Activated CD8-positive, alpha-beta T cell treated with anti-CD3 and anti-CD28 coated beads for 36 hours (primary cell): ENCODE measurements around the gene PRDX1. TPM values are rescaled to one million over a fixed set of nuclear protein-coding genes. Genes with fewer than 3 reads are reported as not detected.
"Not testable (repeated sequence)": the region's sequence is repeated elsewhere in the genome, so short reads cannot be mapped to it uniquely, and the experiment has no call there.

Source experiments
- ATAC-seq: fragments of 200-7000 bp; cut with Tn5 transposase; one replicate; pipeline ENCODE4 v1.10.0; 2021; ENCODE audit warnings: mild to moderate bottlenecking, moderate library complexity
- CTCF ChIA-PET: fragments of 350-600 bp; sonication (Branson Sonifier 250); formaldehyde crosslinking; loops from one replicate; lab custom pipeline; 2021; ENCODE audit warnings: antibody characterized with exemption; lab: Charles Lee
- POLR2A ChIA-PET: fragments of 350-600 bp; sonication (Branson Sonifier 250); formaldehyde crosslinking; loops from one replicate; lab custom pipeline; 2021; ENCODE audit warnings: antibody characterized with exemption; lab: Charles Lee
- DNase-seq: peaks from one replicate; pipeline ENCODE4 v3.0.0-alpha.2; 2020
- H3K27ac Mint-ChIP-seq: one replicate; pipeline ENCODE4 v1.8.0; 2021; ENCODE audit warnings: mild to moderate bottlenecking, mixed read lengths
- H3K27me3 Mint-ChIP-seq: one replicate; pipeline ENCODE4 v1.8.0; 2021; ENCODE audit warnings: mixed read lengths
- H3K36me3 Mint-ChIP-seq: one replicate; pipeline ENCODE4 v1.8.0; 2021; ENCODE audit warnings: low read depth, mixed read lengths
- H3K4me1 Mint-ChIP-seq: one replicate; pipeline ENCODE4 v1.8.0; 2021; ENCODE audit warnings: low read depth, mixed read lengths
- H3K4me3 Mint-ChIP-seq: one replicate; pipeline ENCODE4 v1.8.0; 2021; ENCODE audit warnings: mild to moderate bottlenecking, moderate library complexity, mixed read lengths
- H3K9me3 Mint-ChIP-seq: one replicate; pipeline ENCODE4 v1.8.0; 2021; ENCODE audit warnings: mixed read lengths
- CTCF ChIP-seq: fragments of 200-600 bp; IDR thresholded peaks from one replicate; pipeline ENCODE4 v1.8.0; 2022; ENCODE audit warnings: antibody characterized with exemption, mild to moderate bottlenecking
- intact Hi-C: fragments of 100-400 bp; cut with micrococcal nuclease; formaldehyde crosslinking; loops from one replicate; pipeline ENCODE4 v1.10.0; 2022
- total RNA-seq, 2 experiments: library from RNA; stranded (reverse); gene quantifications; one replicate each; pipeline ENCODE4 v1.2.3, GENCODE V29; 2021

PRDX1 gene
- total RNA-seq, 2 experiments from 2014 or later, result 547 to 553 TPM

GRCh38 chr1:45478121-45478814 is 43.4 kb downstream of the PRDX1 start:
- Mint-ChIP-seq H3K36me3 (no peaks in the 10 kb centered on the region), H3K4me1 (peaks cover 2% of the 10 kb centered on the region), H3K4me3 (no peak overlapping the region), H3K9me3 (no peaks in the 10 kb centered on the region), H3K27ac (no peak overlapping the region), H3K27me3 (no peaks in the 10 kb centered on the region)
- DNase-seq, result no peak
- ATAC-seq, result no peak
- CTCF ChIA-PET, result no interaction called here
- TF ChIP-seq CTCF, result no peak
- intact Hi-C loops, result no loop called here
- POLR2A ChIA-PET, result no interaction called here

GRCh38 chr1:45477646-45478045 is 44.0 kb downstream of the PRDX1 start:
- H3K4me1 Mint-ChIP-seq, result peaks cover 4% of the 10 kb centered on the region
- ChIA-PET CTCF (interaction anchor here (0.6 kb wide), 1 partner anchor 92 kb away, joined by 3 read pairs; no protein-coding TSS in a partner anchor), POLR2A (no interaction called here)
- no peak for TF ChIP-seq CTCF
- H3K27me3 Mint-ChIP-seq, result no peaks in the 10 kb centered on the region
- intact Hi-C loops, result no loop called here
- no peaks in the 10 kb centered on the region for H3K9me3 Mint-ChIP-seq
- no peak overlapping the region for H3K27ac Mint-ChIP-seq
- no peaks in the 10 kb centered on the region for H3K36me3 Mint-ChIP-seq
- ATAC-seq (no peak), DNase-seq (no peak)
- H3K4me3 Mint-ChIP-seq, result no peak overlapping the region

DNA sequence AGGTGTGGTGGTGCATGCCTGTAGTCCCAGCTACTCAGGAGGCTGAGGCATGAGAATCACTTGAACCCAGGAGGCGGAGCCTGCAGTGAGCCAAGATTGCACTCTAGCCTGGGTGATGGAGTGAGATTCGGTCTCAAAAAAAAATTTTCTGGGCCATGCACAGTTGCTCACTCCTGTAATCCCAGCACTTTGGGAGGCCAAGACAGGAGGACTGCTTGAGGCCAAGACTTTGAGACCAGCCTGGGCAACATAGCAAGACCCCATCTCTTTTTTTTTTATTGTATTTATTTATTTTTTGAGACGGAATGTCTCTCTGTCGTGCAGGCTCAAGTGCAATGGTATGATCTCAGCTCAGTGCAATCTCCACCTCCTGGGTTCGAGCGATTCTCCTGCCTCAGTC is 47.5 kb downstream of the PRDX1 start:
- H3K27me3 Mint-ChIP-seq, H3K4me1 Mint-ChIP-seq, DNase-seq, ATAC-seq, POLR2A ChIA-PET, H3K36me3 Mint-ChIP-seq, H3K27ac Mint-ChIP-seq, CTCF ChIA-PET, H3K4me3 Mint-ChIP-seq, H3K9me3 Mint-ChIP-seq, intact Hi-C loops: not testable (repeated sequence)

DNA sequence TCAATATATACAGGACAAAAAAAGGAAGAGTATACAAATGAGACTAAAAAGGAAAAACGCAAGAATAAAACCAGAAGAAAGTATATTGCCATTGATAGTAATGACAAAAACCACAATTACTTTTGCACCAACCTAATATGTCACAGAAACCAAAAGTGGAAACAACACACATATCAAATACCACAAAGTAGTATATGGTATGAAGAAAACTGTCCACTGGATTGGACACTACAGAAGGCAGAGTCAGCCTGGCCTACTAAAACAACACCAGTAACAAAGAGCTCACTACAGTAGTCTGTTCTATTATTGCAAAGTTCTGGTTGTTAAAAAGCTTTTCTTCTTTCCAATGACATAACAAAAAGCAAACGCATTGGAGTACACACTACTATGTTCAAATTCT is 48.4 kb downstream of the PRDX1 start:
- intact Hi-C loops, result no loop called here
- ATAC-seq (no peak), DNase-seq (no peak)
- Mint-ChIP-seq H3K9me3 (no peaks in the 10 kb centered on the region), H3K4me1 (peaks cover 4% of the 10 kb centered on the region), H3K4me3 (no peak overlapping the region), H3K36me3 (no peaks in the 10 kb centered on the region), H3K27ac (no peak overlapping the region), H3K27me3 (no peaks in the 10 kb centered on the region)
- ChIA-PET CTCF (no interaction called here), POLR2A (interaction anchor here (0.9 kb wide), 1 partner anchor 20 kb away, joined by 4 read pairs; no protein-coding TSS in a partner anchor)
- no peak for TF ChIP-seq CTCF

GRCh38 chr1:45470306-45470798 is 51.3 kb downstream of the PRDX1 start:
- Mint-ChIP-seq H3K27me3 (no peaks in the 10 kb centered on the region), H3K27ac (no peak overlapping the region), H3K9me3 (no peaks in the 10 kb centered on the region), H3K4me1 (peaks cover 4% of the 10 kb centered on the region), H3K36me3 (no peaks in the 10 kb centered on the region), H3K4me3 (no peak overlapping the region)
- ChIA-PET POLR2A (interaction anchor here (0.6 kb wide), 2 partner anchors 23 to 39 kb away, joined by 3 read pairs; no protein-coding TSS in a partner anchor), CTCF (interaction anchor here (0.6 to 1.6 kb wide), 5 partner anchors 22 to 296 kb away, joined by 3 to 4 read pairs (median 3); no protein-coding TSS in a partner anchor)
- no peak for DNase-seq
- ATAC-seq, result no peak
- TF ChIP-seq CTCF, result no peak
- intact Hi-C loops, result no loop called here

DNA sequence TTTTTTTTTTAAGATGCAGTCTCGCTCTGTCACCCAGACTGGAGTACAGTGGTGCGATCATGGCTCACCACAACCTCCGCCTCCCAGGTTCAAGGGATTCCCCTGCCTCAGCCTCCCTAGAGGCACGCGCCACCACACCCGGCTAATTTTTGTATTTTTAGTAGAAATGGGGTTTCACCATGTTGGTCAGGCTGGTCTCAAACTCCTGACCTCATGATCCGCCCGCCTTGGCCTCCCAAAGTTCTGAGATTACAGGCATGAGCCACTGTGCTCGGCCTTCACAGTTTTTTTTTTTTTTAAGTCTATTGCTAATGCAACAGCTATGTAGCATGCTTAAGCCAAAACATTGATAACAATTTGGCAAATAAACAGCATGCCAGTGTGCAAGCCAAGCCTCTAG is 54.3 kb downstream of the PRDX1 start:
- H3K36me3 Mint-ChIP-seq, H3K27me3 Mint-ChIP-seq, intact Hi-C loops, H3K27ac Mint-ChIP-seq, H3K9me3 Mint-ChIP-seq, POLR2A ChIA-PET, DNase-seq, ATAC-seq, H3K4me1 Mint-ChIP-seq, H3K4me3 Mint-ChIP-seq: not testable (repeated sequence)
- CTCF ChIA-PET, result interaction anchor here (1.1 kb wide), 1 partner anchor 8 kb away, joined by 3 read pairs; no protein-coding TSS in a partner anchor
